HG02970 (cell line): ENCODE data around the gene PCYT2.

Source experiments
- ATAC-seq: cut with Tn5 transposase; IDR thresholded peaks from one replicate; pipeline ENCODE4 v1.9.1; 2021; ENCODE audit warnings: mild to moderate bottlenecking, moderate library complexity, moderate number of reproducible peaks; ENCODE audit not compliant: unreplicated experiment, low FRiP score

Gene PCYT2

DNA sequence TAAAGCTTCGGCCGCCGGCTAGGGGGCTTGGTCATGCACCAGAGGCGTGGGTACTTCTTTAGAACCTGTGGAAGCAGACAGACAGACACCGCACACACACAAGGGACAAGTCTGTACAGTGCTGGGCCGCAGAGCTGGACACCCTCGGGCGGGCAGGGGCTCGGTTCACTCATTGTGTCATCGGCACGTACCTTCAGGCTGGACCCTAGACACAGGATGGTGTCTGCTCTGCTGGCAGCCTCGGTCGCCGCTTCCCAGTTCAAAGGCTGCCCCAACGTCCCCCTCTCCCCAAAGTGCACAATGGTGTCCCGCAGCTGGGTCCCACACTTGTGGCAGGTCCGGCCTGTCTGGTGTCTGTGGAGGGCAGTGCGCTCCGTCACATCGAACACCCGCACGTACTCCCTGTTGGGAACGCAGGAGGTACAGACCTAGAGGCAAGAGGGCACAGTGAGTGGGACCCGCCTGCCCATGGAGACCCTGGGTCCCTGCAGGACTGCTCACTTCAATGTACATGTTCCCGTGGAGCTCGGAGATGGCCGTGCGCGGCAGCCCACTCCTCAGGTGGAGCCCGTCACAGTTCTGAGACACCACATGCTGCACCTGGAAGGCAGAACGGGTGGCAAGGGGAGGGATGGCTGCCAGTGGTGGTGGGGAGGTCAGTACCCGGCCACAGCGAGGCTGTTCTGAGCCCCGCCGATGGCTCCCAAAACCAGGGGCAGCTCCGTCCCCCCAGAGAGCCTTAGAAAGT lies 3.1 kb upstream of the PCYT2 start:
- no peak for ATAC-seq

DNA sequence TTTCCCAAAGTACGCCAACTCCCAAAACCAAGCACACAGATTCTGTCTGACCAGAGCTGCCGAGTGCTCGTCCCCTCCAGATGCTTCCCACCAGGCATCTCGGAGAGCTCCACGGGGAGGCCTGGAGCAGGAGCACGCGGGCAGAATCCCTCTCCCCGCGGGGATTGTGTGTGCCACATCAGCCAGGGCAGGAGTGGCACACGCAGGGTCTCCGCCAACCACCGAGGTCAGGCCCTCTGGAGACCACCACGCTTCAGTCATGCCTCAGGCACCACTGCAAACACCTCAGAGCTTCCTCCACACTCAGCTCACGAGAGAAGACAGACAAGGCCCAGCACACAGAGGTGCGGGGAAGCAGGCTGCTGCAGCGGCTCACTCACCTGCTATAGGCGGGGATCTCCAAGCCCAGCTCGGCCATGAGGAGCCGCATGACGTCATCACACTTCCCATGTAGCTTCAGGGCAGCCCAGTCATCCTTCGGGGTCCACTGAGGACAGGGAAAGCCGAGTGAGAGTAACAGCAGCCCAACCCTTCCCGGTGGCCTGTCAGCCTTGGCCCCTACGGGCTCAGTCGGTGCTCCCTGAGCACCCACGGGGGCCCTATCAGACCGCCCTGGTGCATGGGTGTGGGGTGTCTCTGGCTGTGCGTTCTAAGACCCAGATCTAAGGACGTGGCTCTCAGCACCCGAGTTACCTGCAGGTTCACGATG lies 2.3 kb upstream of the PCYT2 start:
- no peak for ATAC-seq

DNA sequence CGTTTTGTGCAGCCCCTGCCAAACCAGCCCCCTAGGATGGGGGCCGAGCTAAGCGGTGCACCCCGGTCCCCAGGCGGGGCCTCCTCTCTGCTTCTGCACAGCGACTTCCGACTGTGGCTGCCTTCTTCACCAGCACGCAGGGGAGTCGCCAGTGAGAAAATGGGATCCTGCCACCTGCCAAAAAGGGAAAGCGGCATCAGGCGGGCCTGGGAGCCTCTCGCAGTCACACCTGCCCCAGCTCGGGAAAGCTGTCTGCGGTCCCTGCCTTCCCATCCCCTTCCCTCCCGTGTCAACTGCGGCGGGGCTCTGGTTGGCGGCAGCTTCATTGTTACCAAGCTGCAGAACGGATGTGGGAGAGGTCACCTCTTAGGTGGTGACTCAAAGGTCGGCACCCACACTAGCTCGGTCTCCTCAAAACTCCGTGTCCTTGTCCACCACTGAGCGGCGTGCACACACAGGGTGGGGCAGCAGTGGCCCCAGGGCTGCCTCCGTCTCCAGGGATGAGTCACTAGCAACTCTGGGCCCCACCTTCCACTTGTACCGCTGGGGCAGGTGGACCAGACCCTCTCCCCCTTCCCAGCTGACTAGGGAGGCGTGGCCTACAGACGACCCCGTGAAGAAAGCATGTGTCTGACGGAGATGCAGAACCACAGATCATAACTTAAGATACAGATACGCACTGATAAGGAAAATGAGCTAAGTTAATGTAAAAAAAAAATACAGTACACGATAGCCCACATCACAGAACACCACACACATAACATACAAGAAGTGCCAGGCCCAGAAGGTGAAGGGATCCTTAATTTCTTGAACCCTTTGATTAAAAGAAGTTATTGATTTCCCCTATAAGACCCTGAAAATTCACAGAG lies 1.5 kb upstream of the PCYT2 start:
- no peak for ATAC-seq

GRCh38 chr17:81911969-81912368 lies 770 bp upstream of the PCYT2 start:
- ATAC-seq = no peak

DNA sequence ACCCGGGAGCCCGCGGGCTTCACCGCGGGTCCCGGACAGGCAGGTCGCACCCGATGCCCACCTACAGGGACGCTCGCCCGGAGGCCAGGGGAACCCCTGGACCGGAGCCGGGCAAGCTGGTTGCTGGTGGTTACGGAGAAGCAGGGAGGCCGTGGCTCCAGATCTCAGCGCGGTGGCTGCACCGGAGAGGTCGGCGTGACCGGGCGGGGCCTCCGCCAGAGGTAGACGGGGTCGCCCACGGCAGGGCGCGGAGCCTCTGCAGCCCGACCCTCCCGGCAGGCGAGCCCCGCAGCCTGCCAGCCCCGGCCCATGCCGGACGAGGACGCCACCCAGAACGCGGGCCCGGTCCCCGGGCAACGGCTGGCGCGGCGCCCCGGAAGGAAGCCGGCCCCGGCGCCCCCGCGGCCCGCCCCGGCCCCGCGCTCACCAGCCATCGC lies 341 bp downstream of the PCYT2 start:
- peak; percentile 42 for ATAC-seq

GRCh38 chr17:81909966-81910839 lies 996 bp downstream of the PCYT2 start:
- ATAC-seq = no peak

DNA sequence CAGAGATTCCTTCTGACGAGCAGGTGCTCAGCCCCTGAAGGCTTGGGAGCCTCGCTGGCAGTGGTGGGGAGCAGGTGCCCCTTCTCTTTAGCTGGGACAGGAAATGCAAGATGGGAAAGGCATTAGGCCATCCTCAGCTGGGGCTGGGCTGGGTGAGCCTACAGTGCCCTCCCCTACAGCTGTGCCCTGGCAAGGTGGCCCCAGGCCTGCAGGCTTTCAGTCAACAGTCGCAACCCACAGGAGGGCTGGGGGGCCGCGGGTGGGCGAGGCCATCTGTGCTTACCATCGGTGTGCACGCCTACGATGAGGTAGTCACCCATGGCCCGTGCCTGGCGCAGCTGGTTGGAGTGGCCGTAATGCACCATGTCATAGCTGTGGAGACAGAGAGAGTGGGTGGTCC lies 2.0 kb downstream of the PCYT2 start:
- ATAC-seq = no peak

DNA sequence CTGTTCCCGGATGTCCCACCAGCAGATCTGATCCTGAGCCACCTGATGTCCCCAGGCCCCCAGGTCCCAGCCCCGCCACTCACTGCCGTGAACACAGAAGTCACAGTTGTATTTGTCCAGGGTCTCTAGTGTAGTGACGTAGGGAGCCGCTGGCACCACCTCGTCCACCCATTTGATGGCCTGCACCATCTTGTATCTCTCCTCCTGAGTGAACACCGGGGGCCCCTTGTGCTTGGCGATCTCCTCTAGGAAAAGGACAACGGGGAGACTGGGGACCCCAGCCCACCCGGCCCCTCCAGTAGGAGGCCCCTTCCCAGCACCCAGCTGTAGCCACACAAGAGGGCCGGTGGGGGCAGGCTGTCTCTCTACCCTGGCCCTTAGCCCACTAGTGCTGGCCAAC lies 2.4 kb downstream of the PCYT2 start:
- ATAC-seq = no peak

DNA sequence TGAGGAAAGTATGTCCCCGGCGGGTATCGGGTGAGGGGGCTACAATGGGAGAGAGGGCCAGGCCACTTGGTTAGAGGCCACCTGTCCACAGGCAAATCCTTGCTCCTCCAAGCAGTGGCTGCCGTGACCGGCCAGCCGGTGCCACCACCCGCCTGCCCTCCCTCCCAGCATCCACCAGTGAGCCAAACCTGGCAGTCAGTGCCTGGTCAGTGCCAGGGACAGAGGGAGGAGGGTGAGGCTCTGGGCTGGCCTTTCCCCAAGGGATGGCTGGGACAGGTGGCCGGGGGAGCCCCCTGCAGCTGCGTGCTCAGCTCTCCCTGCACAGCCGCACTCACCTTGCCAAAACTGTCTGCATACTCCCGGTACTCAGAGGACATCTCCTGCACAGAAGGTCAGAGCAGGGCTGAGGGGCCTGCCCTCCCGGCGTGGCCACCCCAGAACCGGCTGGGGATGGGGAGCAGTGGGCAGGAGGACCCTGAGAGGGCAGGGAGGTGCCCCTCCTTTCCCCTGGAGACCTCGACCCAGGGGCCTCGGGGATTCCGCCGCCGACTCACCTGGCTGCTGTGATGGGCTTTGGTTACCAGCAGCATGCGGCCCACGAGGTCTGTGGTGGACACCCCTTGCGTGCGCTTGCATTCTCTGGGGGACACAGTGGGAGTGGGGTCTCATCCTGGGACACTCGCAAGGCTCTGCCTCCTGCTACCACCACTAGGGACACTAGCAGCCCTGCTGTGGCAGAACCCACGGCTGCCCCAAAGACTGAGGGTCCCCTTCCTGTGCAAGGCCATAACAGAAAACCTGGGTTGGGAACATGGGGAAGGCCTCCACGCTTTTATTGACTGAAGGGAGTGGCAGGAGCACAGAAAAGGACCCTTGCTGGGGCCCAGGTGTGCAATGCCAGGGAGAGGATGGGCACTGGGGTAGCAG lies 3.7 kb downstream of the PCYT2 start:
- no peak for ATAC-seq

DNA sequence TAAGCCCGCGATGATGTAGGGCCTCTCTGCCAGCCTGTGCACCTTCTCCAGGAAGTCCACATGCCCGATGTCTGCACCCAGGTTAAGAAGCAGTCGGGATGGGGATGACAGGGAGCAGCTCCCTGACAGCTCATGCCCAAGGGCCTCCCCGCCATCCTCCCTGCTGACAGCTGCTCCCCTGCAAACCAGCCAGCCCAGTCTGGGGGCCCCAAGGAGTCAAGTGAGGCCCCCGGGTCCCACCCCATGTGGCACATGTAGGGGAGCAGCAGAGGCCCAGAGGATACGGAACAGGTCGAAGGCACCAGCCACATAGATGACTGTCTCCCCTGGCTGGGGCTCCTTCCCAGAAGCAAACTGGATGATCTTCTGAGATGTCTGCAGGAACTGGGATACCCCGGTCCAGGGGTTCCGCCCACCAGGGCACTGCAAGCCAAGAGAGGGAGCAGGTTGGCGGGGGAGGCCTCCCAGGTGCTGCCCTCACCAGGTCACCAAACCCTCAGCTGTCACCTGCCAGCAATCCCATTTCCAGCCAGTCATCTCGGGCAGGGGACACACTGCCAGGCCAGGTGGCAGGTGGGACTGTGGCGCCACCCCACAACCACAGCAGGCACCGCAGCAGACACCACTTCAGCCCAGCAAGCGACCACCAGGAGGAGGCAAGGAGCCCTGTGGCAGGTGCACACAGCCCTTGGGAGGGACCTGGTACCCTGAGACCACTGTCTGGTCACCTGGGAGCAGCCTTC lies 4.6 kb downstream of the PCYT2 start:
- ATAC-seq = no peak

- no peak for ATAC-seq
Measured at GRCh38 chr17:81905993-81906392, 5.2 kb downstream of the PCYT2 start.

DNA sequence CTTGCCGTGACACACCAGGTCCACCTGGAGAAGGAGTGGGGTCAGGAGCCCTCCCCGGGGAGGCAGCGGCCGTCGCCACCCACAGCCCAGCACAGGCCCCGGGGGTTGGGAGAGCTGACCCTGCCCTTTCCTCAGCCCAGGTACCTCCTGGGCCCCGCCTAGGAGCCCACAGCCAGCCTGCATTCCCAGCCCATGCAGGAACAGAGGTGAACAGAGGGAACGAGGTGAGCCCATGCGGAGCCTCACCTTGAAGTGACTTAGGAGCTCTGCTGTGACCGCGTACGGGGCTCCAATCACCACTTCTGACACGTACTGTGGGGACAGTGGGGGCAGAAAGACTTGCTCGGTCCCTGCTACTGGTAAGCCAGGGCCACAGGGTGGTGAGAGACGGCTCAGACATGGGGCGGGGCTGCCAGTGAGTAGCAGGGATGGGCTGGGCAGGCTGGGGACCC lies 5.7 kb downstream of the PCYT2 start:
- ATAC-seq = no peak

DNA sequence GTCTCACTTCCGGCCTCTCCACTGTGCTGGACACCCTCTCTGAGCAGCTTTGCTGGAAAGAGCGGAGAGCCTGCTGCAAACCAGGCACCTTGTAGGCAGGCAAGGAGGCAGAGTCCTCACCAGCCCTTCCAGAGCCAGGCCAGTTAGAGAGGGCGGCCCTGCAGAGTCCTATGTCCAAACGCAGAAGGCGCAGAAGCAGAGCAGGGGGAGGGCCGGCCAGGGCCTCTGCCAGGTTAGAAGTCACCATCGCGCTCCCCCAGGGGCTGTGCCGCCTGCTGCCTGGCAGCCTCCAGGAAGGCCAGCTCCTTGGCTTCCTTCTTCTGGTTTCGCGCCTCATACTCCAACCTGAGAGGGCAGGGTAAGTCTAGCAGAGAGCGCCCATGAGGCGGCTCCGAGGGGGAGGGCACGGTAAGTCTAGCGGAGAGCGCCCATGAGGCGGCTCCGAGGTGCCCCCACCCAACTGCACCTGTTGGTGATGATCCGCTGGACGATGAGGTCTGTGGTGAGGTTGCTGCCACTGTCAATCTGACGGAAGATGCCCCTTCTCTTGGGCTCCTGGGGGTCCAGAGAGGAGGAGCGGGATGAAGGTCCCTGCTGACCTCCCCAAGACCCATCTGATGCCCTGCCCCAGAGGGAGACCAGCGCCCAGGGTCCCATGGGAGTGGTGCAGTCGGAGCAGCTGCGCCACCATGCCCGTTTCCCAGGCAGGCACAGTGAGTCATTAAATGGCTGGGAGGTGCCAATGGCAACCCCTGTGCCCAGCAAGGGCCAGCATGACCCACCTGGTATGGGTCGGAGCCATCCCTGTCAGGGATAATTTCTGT lies 6.4 kb downstream of the PCYT2 start:
- no peak for ATAC-seq

DNA sequence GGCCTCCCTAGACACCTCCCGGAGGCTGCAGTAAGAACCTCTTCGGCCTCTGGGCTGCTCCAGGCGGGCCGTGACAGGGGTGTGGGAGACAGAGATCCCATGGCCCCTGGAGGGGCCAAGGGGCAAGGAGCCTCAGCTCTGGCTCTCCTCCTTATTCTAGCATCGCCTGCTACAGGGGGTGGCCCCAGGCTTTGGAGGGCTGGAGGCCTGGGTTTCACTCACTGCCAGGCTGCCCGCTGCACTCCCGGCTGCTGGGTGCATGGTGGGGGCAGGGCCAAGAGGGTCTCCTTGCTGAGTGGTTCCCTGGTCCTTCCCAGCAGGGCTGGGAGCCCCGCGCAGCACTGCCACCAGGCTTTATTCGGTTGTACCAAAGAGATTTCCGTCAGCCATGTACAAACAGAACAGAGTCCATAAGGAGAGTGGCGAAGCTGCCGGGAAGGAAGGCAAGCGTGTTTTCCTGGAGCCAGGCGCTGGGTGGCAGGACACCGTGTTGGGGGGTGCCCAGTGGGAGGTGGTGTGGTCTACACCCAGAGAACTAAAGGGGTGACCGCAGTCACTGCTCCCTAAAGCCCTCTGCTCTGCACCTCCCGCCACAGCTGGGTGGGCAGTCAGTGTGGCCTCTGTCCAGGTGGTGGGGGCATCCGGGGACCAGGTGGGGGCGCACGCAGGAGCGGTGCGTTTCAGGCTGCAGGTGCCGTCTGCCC lies 7.2 kb downstream of the PCYT2 start:
- no peak for ATAC-seq

DNA sequence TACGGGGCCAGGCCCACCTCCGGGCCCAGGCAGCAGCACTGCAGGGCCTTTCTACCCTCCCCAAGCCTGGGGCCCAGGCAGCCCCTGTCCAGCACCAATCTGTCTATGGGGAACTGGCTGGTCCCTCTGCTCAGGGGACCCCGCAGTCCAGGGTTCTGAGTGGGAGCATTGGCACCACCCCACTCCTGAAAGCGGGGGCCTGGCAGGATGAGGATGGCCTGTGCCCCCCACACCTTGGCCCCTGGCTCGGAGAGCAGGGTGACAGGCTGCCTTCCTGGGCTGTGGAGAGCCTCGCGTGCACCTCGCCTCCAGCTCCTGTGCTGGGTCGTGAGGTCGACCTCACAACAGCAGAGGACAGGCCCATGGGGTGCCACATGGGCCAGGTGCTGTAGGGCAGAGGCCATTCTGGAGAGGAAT lies 7.8 kb downstream of the PCYT2 start:
- ATAC-seq = no peak

- no peak for ATAC-seq
Measured at GRCh38 chr17:81902653-81903414, 8.4 kb downstream of the PCYT2 start.
